CD4-positive, alpha-beta T cell treated with Interleukin-6 at 100 ng/mL for 8 hours (primary cell): ENCODE results near the gene SIAH3.
A peak's percentile ranks its signal among the peaks of the same experiment; 100 is the strongest.
"Not testable (repeated sequence)": the region's sequence is repeated elsewhere in the genome, so short reads cannot be mapped to it uniquely, and the experiment has no call there.

Source experiments
- DNase-seq: peaks from one replicate; pipeline ENCODE4 v3.0.0-alpha.2; 2020; ENCODE audit warnings: mixed read lengths, low spot score

Gene SIAH3, protein sequence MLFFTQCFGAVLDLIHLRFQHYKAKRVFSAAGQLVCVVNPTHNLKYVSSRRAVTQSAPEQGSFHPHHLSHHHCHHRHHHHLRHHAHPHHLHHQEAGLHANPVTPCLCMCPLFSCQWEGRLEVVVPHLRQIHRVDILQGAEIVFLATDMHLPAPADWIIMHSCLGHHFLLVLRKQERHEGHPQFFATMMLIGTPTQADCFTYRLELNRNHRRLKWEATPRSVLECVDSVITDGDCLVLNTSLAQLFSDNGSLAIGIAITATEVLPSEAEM

DNA sequence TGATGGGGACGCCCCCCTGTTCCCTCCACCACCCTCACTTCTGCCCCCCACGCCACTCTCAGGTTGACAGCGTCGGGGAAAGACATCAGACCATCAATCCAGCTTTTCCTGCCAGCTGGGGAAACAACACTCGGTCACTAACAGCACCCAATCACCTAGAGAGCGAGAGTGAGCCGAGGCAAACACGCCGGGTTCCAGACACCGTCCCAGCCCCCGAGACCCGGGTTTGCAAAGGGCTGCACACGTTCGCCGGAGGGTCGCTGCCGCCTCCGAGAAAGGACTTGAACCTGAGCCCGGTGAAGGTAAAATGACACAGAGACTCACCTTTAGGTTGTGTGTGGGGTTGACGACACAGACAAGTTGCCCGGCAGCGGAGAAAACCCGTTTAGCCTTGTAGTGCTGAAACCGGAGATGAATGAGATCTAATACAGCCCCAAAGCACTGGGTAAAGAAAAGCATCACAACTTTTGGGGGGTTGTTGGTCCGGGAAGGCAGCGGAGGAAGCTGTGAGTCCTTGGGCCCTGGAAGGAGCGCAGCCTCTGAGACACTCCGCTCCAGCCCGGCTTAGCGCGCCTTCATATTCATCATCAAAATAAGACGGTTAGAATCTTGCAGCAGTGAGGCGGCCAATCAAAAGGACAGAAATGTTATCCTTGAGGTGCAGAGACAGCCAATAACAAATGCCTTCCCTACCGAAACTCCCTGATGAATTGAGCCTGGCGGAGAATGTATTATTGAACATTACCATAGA lies at the start of gene SIAH3:
Gene SIAH3, minus strand, starts transcription at position 583 of the 751 bp plus-strand sequence. Its CDS starts 124 bp downstream, at position 459.
- peak; percentile 24 for DNase-seq

DNA sequence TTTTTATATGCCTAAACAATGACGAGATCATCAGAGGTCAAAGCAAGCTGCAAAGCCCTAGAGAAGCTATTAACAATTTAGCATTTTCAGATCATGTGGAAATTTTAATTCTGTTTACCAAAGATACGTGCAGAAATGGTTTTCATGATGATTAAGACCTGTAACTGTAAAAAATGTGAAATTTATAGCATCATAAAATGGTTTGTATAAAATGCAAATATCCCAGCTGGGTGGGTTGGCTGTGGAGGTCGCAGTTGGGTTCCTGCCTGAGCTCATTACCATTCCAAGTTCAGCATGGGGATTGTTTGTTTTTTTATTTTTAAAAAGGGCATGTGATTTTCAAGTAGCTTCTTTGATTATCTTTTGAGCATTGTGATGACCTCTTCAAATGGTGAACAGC lies 47.9 kb upstream of the SIAH3 start:
- DNase-seq = no peak

DNA sequence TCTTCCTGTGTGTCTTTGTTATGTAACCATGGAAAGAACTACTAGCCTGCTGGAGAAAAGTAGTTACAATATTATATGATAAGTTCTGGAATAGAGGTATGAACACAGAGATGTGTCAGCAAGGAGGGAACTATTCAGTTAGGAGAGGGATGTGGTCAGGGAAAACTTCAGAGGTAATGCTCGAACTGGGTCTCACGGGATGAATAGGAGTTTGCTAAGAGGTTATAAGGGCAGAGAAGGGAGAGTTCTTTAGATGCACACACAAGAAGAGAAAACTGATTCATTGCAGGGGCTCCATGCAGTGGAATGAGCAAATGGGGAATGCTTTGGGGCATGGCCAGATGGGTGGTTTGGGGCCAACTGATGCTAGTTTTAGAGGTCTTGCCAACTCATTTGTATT lies 46.0 kb upstream of the SIAH3 start:
- DNase-seq = no peak

DNA sequence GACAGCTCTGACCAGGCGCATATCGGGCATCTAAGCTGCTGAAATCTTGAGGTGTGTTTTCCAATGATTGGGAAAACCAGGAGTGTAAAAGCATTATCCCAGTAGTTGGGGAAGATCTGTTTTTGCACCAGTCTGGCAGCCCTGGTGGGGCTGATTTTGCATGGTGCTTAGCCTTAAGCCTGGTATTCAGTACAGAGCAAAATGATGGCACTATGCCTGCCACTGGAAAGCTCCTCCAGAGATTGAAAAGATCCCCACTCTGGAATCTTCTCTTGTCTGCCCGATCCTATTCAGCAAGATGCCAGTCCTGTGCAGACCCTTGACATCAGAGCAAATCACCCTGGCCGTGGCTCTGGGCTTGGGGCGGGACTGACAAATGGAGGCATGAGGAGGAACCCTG lies 44.7 kb upstream of the SIAH3 start:
- no peak for DNase-seq

DNA sequence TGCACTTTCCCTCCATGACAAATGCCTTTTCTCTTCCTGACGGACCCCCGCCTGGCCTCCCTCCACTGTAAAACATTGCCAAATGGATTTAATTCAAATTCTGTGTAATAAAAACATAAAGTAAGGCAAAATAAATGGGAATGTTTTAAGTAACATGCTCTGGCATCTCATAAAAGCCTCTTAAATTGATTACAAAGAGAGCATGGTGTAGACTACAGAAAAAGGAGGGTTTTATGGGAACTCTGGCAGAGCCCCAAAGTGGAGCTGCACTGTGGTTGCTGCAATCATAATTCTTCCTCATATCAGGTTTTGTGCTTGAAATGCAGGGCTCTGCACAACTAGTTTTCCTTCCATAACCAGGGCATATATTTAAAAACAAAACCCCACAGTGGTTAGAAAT lies 44.3 kb upstream of the SIAH3 start:
- DNase-seq = no peak

DNA sequence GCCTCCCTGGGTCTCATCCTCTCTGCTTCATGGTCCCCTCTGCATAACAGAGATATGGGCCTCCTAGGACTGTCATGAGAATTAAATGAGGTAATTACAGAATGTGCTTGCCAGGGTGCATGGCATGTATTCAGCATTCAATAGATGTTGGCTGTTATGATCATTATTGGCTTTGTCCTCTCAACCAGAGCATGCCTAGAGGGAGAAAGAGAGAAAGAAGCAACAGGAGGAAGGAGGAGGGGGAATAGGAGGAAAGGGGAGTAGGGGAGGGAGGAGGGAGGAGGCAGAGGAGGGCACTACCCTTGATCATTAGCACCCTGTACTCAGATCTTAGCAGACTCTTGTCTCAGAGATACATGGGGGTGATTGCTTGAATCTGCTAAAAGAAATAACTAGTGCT lies 41.0 kb upstream of the SIAH3 start:
- no peak for DNase-seq

DNA sequence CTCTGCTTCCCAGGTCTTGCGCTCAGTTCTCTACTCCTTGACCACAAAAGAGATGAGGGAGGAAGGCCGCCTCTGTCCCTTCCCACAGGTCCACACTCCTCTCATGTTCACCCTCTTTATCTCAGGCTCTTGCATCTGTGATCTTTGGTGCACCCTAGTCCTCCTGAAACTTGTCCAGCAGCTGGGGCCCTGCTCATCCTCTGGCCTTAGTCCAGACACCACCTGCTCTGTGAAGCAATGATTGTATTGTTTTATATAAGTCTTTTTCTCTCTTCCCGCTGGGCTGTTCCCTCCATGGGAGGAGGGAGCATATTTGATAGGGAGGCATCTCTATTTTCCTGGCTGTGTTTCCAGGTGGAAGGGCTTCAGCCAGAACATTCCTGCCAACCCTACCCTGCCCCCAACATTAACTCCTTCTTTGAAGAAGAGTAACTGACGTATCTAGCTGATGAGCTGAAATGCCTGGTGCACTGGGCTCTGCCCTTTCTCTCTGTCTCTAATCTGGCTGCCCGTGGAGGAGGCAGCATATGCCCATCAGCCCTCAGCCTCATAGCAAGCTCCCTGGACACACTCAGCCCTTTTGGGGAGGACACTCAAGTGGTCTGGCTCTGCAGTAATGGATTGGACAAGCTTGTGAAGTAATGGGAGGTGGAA lies 38.2 kb upstream of the SIAH3 start:
- no peak for DNase-seq

DNA sequence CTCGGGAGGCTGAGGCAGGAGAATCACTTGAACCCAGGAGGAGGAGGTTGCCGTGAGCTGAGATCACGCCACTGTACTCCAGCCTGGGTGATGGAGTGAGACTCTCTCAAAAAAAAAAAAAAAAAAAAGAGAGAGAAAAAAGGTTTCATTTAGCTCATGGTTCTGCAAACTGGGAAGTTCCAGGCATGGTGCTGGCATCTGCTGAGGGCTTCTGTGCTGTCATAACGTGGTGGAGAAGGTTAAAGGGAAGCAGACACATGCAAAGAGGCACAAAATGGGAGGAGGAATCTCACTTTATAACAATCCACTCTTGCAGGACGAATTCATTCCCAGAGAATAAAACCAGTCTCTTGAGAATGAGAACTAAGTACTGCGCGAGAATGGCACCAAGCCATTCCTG lies 34.9 kb upstream of the SIAH3 start:
- no peak for DNase-seq

DNA sequence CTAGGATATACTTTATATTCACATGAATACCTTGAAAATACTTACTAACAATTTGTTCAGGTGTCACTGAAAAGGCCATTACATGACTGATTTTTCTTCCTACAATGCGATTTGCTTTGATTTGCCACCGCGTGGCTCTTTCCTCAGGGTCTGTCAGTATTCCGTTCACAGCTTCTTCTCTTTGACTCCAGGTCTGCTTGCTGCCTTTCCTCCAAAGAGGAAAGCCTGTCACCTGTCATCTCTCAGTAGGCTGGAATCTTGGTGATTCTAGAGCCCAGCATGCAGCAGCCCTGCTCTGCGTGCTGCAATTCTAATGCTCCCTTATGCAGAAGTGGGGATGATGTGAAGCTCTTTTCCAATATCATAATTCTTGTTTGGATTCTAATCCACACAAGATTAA lies 33.6 kb upstream of the SIAH3 start:
- DNase-seq = no peak

DNA sequence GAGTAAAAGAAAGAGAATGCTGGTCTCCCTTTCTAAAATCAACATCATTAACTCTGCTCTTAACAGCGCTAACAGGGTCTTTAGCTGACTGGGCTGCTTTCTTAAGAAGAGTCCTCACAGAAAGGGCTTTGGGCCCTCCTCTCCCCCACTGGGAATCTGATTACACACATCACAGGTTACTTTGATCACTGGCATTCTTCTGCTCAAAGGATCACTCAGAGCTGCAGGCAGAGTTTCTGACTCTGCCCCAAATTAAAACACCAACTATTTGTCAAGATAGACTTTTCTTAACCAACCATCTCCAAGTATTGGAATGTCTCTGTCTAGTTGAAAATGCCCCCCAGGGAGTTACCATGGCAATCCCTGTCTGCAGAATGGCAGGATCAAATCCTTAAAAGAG lies 31.1 kb upstream of the SIAH3 start:
- DNase-seq = no peak

DNA sequence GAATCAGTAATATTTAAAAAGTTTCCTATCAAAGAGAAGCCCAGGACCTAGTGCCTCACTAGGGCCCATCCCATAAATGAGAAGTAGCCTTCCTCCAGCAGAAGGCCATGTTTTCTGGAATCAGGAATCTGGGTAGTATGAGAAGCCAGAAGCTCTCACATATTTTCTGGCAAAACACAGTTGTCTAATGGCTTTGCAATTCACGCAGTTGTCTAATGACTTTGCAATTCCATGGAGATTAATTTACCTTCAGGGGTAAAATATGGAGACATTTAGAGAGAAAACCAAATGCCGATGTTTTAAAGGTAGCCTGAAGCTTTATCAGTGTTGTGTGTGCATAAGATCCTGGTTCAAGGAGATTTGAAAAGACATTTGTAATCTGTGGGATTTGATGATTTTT lies 29.8 kb upstream of the SIAH3 start:
- no peak for DNase-seq

DNA sequence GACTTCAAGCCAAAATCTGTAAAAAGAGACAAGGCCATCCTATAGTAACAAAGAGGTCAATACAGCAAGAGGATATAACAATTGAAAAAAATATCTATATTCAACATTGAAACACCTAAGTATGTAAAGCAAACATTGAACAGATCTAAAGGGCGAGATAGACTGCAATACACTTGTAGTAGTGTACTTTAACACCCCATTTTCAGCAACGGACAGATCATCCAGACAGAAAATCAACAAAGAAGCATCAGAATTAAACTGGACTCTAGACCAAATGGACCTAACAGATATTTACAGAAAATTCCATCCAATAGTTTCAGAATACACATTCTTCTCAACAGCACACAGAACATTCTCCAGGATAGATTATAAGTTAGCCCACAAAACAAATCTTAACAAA lies 28.7 kb upstream of the SIAH3 start:
- DNase-seq = no peak

DNA sequence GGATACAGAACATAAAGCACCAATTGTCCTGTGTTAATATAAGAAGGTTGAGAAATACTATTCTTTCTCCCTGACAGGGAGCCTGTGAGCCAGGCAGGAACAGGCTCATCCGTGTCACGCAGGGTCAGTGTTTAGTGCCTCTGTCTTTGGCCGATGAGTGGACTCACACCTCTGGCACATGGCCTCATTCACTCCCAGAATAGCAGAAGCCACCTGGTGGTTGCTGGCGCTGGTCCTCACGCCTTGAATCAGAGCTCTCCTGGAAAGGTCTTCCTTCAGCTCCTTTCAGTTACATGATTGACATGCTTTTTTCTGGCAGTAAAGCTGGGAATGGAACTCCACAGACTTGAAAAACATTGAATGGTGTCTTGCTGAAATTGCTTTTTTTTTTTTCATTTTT lies 28.1 kb upstream of the SIAH3 start:
- no peak for DNase-seq

DNA sequence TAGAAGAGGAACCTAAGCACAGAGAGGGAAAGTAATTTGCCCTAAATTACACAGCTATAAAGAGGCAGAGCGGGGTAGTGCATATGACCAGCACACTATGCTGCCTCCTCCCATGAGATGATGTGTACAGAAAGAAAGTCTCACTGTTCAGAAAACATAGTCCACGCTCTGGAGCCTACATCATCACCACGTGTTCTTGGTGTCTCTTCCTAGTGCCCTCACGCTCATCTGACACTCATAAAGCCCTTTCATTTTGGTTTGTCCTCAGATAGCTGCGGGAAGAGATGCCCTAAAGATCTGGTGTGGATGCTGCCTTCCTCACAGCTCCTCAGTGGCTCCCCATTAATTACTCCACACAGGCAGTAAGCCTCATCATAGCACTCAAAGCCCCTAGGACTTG lies 27.4 kb upstream of the SIAH3 start:
- no peak for DNase-seq

DNA sequence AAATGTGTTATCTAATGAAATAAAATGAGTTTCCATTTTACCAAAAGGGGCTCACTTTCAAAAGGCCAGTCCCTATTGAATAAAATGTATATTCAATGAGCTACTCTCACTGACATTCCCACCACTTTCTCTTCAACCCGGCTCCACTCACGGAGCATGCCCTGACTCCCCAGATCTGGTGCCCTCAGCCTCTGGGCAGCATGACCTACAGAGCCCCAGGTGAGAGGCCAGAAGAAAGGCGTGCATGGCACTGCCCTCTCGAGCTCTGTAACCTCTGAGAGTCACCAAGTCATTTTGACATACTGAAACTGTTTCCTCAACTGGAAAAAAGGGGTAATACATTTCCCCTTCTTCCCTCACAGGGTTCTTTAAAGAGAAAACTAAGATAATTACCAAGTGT lies 25.2 kb upstream of the SIAH3 start:
- DNase-seq = no peak

DNA sequence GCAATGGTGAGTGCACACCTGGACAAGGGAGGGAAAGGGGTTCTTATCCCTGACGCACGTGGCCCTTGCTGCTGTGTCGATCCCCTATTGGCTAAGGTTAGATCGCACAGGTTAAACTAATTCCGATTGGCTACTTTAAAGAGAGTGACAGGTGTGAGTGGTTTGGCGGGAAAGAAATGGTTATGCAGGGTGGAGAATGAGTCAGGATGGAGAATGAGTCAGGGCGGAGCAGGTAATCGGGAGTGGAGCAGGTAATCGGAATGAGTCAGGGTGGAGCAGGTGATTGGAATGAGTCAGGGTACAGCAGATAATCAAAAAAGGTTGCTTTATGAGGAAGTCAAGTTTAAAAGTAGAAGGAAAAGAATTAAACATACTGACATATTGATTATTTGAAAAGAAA lies 24.4 kb upstream of the SIAH3 start:
- no peak for DNase-seq

DNA sequence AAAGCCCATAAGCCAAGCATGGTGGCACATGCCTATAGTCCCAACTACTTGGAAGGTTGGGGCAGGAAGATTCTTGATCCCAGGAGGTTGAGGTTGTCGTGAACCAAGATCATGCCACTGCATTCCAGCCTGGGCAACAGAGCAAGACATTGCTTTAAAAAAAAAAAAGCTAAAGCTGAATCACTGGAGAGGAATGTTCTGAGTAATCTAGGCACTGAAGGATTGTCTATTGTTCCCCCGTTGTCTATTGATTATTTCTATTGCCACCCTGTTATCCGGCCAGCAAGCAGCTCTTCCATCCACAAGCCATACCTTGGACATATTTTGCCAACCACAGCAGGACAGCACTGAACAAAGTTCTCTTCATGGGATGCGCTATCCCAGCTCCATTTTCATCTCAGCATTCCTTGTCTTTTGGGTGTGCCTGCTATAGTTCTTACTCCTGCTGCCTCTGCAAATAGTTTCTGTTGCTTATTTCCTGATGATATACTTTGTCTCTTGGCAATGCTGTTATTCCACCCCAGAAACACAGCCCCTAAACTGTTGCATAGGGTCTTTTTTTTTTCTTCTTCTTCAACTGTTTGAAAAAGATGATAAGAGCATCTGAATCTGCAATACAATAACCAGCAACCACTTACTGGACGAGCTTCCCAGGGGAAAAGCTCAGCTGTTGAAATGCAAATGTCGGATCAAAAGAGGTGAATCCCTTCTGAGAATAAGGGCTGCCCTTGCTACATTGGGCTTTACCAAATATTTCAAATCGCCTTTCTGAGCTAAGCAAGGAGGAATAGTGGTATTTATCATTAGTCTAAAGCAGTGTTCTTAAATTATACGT lies 22.2 kb upstream of the SIAH3 start:
- no peak for DNase-seq

DNA sequence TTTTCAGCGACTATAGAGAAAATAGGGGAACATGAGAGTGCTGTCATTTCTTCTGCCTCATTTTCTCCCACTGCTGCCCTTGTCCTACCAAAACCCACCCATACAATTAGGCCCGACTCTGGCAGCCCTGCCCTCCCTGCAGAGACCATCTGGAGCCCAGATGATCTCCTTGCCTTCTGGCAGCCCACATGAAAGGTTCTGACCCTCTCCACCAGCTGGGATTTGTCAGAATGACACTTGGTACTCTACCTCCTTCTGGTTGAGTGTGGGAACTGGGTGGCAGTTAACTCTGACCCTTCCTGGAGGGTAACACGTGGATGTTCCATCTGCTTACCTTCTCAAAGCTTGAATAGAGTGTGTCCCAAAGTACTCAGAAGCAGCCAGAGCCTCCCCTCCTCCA lies 21.0 kb upstream of the SIAH3 start:
- no peak for DNase-seq

DNA sequence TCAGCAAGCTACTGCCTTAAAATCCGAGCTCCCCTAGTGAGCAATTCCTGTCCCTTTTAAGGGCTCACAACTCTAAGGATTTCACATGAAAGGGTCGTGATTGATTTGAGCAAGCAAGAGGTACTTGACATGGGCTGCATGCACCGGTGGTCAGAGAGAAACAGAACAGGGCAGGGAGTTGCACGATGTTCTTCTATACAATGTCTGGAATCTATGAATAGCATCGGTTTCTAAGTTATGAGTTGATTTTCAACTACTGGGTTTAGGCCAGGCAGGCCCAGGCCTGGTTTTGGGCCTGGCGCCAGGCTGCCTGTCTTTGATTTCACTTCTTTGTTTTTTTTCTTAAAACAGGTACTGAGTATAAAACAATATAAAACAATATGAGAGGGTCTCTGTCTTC lies 19.6 kb upstream of the SIAH3 start:
- not testable (repeated sequence) for DNase-seq

DNA sequence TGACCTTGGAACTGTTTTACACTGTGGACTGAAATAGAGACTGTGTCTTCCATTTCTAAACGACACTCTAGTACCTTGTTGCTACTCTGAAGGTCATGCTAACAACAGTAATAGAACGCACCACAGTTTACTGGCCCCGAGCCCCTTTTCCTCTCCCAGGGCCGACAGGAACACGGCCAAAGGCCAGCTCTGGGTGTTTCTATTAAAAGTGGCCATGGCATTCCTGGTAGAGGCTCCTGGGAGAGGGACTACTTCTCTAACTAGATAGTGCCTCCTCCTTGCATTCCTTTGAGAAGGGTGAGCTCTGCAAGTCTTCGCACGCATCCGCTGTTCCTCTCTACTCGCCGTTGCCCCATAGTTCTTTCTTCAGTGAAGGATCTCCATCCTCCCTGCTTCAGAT lies 18.7 kb upstream of the SIAH3 start:
- DNase-seq = no peak

DNA sequence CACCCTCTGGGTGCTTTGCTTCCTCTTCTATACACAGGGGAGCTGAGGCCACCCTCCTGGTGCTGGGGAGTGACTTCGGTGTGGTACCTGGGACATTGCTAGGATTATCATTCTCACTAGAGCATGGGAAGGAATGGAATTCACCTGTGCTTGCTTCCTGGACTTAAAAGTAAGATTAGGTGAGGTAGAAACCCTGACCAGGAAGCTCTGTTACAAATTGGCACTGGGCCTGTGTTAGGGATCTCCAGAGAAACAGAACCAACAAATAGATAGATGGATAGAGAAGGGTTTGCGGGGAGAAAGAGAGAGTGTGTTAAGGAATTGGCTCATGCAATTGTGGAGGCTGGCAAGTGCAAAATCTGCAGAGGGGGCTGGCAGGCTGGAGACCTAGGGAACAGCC lies 13.9 kb upstream of the SIAH3 start:
- no peak for DNase-seq
